HL-60 (cell line): ENCODE measurements around the gene CATSPER4.

Experiments
- DNase-seq, 2 experiments: peaks; one replicate each; pipeline ENCODE4 v3.0.0-alpha.2; 2010 to 2020; ENCODE audit warnings: low read depth in 1 of 2, low spot score in 1 of 2
- H3K27ac ChIP-seq: fragments of 250-450 bp; sonication (Bioruptor Pico); replicated peaks from 2 replicates; pipeline ENCODE4 v1.5.1; 2020; ENCODE audit warnings: mild to moderate bottlenecking, moderate library complexity
- H3K27me3 ChIP-seq: fragments of 250-450 bp; sonication (Bioruptor Pico); 2 replicates; pipeline ENCODE4 v1.5.1; 2021; ENCODE audit warnings: mild to moderate bottlenecking, moderate library complexity; ENCODE audit not compliant: insufficient read depth, poor library complexity, severe bottlenecking
- H3K4me3 ChIP-seq: replicated peaks from 2 replicates; pipeline ENCODE4 v1.5.1; 2011; ENCODE audit warnings: mild to moderate bottlenecking, control low read depth, low read length; ENCODE audit not compliant: insufficient read depth
- GABPA ChIP-seq: IDR thresholded peaks from 2 replicates; pipeline ENCODE4 v1.6.1; 2012; ENCODE audit warnings: low read depth
- POLR2AphosphoS5 ChIP-seq: IDR thresholded peaks from 2 replicates; pipeline ENCODE4 v1.6.1; 2012; ENCODE audit warnings: low read depth
- REST ChIP-seq: IDR thresholded peaks from 2 replicates; pipeline ENCODE4 v1.6.1; 2012; ENCODE audit warnings: low read depth; ENCODE audit not compliant: insufficient replicate concordance
- SPI1 ChIP-seq: IDR thresholded peaks from 2 replicates; pipeline ENCODE4 v1.6.1; 2012; ENCODE audit warnings: low read depth, mild to moderate bottlenecking, borderline replicate concordance
- TF ChIP-seq, protein P1 (sequence below): IDR thresholded peaks from one replicate; pipeline ENCODE4 v1.5.1; 2011; ENCODE audit warnings: low read length, control low read depth, inconsistent platforms; ENCODE audit not compliant: insufficient read depth

CATSPER4 gene

DNA sequence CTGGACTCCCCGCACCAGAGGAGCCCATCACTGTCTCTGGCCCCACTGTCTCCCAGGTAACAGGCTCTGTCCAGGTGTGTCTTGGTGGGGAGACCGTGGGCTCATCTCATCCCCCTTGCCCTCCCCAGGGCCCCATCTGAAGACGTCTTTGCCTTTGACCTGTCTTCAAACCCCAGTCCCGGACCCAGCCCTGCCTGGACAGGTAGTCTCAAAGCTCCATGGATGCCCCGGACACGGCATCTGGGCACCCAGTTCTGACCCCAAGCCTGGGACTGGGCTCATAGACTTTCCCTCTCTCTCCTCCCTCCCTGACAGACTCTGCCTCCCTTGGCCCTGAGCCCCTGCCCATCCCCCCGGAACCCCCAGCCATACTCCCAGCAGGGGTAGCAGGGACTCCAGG is 6.3 kb upstream of the CATSPER4 start:
- H3K27me3 ChIP-seq = no peaks in the 10 kb centered on the region
- TF ChIP-seq, protein P1, sequence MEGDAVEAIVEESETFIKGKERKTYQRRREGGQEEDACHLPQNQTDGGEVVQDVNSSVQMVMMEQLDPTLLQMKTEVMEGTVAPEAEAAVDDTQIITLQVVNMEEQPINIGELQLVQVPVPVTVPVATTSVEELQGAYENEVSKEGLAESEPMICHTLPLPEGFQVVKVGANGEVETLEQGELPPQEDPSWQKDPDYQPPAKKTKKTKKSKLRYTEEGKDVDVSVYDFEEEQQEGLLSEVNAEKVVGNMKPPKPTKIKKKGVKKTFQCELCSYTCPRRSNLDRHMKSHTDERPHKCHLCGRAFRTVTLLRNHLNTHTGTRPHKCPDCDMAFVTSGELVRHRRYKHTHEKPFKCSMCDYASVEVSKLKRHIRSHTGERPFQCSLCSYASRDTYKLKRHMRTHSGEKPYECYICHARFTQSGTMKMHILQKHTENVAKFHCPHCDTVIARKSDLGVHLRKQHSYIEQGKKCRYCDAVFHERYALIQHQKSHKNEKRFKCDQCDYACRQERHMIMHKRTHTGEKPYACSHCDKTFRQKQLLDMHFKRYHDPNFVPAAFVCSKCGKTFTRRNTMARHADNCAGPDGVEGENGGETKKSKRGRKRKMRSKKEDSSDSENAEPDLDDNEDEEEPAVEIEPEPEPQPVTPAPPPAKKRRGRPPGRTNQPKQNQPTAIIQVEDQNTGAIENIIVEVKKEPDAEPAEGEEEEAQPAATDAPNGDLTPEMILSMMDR = no peak
- TF ChIP-seq REST (no peak), SPI1 (no peak), GABPA (no peak), POLR2AphosphoS5 (no peak)
- no peak for DNase-seq
- H3K4me3 ChIP-seq = no peak overlapping the region
- no peak overlapping the region for H3K27ac ChIP-seq

DNA sequence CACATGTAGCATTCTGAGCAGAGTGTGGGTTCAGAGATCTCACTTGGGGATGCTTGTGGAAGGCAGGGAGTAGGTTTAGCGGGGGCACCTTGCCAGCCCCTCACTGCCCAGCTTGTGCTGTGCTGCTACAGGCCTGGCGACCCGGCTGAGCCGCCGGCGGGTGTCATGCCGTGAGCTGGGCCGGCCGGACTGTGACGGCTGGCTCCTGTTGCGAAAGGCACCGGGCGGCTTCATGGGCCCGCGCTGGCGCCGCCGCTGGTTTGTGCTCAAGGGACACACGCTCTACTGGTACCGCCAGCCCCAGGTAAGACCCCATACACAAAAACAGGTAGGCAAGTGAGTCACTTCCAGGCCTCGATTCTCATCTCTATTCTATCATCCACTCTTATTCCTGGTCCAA is 5.5 kb upstream of the CATSPER4 start:
- no peak overlapping the region for H3K27ac ChIP-seq
- H3K4me3 ChIP-seq = no peak overlapping the region
- TF ChIP-seq, protein P1 = no peak
- TF ChIP-seq POLR2AphosphoS5 (no peak), SPI1 (no peak), GABPA (no peak), REST (no peak)
- H3K27me3 ChIP-seq = no peaks in the 10 kb centered on the region
- DNase-seq = no peak

DNA sequence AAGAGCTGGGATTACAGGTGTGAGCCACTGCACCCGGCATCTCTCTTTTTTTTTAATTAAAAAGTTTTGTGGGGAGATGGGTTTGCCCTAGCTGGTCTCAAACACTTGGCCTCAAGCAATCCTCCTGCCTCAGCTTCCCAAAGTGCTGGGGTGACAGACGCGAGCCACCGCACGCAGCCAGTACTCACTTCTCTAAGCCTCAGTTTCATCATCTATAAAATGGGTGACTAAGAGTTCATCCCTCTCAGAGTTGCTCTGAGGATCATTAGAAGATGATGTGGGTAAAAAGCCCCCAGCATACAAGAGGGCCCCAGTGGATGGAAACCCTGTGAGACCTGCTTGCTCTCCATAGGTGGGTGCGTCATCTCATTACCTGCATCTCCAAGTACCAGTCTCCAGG is 2.5 kb upstream of the CATSPER4 start:
- Histone ChIP-seq H3K27ac (no peak overlapping the region), H3K4me3 (no peak overlapping the region), H3K27me3 (no peaks in the 10 kb centered on the region)
- no peak for TF ChIP-seq POLR2AphosphoS5
- TF ChIP-seq, protein P1 = no peak
- no peak for TF ChIP-seq REST
- TF ChIP-seq GABPA = no peak
- TF ChIP-seq SPI1 = no peak
- no peak for DNase-seq
